Stimulated activated CD8-positive, alpha-beta memory T cell treated with anti-CD3 and anti-CD28 coated beads, Interleukin-4, amount 100 ng/mL, for 24 hours (primary cell): Measurements from ENCODE around the gene GPR3.
"Not testable (repeated sequence)": the region's sequence is repeated elsewhere in the genome, so short reads cannot be mapped to it uniquely, and the experiment has no call there.

Source experiments
- DNase-seq: peaks from one replicate; pipeline ENCODE4 v3.0.0-alpha.2; 2020; ENCODE audit warnings: low read depth

Gene GPR3

DNA sequence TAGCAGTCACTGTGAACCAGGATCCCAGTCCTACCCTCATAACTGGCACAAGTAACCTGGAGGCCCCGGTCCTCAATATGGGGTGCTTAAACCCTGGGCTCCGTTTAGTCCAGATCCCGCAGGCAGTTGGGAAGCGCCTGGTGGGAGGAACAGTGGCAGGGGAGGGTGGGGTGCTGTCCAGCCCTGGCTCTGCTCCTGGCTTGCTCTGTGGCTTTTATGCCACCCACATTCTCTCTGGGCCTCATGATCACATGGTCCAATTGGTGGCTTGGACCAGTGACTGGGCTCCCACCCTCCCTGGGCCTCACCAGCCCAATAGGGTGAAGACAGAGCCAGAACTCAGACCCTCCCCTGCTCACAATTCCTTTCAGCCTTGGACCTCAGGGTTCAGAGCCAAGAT, 12.2 kb upstream of the GPR3 start:
- no peak for DNase-seq

GRCh38 chr1:27380766-27381733, 11.4 kb upstream of the GPR3 start:
- DNase-seq: no peak

GRCh38 chr1:27381969-27382762, 10.3 kb upstream of the GPR3 start:
- DNase-seq: no peak

GRCh38 chr1:27383039-27383605, 9.3 kb upstream of the GPR3 start, which contains the start of gene CD164L2:
Gene CD164L2 (minus strand): TSS chr1:27383333. CDS start chr1:27383239, 94 bp downstream.
- no peak for DNase-seq

- DNase-seq: no peak
Measured at GRCh38 chr1:27383661-27384060, 8.8 kb upstream of the GPR3 start.

DNA sequence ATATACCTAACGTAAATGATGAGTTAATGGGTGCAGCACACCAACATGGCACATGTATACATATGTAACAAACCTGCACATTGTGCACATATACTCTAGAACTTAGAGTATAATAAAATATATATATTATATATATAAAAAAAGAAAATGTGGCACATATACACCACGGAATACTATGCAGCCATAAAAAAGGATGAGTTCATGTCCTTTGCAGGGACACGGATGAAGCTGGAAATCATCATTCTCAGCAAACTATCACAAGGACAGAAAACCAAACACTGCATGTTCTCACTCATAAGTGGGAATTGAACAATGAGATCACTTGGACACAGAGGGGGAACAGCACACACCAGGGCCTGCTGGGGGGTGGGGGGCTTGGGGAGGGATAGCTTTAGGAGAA, 7.6 kb upstream of the GPR3 start:
- not testable (repeated sequence) for DNase-seq

DNA sequence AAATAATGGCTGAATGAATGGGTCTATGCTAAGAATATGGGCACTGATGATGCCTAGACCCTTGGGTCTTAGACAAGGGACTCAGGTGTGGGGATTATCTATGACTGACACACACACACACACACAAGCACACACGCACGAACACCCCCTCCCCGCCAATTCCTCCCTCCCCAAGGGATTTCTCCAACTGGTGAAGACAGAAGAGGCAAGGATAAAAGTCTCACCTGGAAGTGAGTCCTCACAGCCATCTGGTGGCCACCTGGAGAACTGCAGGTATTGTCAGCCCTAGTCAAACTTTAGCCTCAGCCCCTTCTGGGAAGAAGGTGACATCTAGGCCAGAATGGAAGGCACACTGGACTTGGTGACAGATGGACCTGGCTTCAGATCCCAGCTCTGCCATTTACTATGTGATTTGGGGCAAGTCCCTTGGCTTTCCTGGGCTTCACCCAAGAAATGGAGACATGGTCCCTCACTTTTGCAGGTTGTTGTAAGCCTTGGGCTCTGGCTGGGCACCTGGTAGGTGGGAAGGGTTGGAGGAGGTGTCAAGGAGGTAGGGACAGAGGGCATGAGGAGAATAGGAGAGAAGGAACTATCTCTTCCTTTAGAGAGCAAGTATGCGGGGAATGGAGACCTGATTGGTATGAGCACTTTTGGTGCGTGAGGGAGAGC, 4.0 kb upstream of the GPR3 start:
- DNase-seq: peak; percentile 55

- no peak for DNase-seq
Measured at GRCh38 chr1:27391511-27392095, 819 bp upstream of the GPR3 start.

GRCh38 chr1:27392778-27393635, 585 bp downstream of the GPR3 start:
- DNase-seq: no peak

DNA sequence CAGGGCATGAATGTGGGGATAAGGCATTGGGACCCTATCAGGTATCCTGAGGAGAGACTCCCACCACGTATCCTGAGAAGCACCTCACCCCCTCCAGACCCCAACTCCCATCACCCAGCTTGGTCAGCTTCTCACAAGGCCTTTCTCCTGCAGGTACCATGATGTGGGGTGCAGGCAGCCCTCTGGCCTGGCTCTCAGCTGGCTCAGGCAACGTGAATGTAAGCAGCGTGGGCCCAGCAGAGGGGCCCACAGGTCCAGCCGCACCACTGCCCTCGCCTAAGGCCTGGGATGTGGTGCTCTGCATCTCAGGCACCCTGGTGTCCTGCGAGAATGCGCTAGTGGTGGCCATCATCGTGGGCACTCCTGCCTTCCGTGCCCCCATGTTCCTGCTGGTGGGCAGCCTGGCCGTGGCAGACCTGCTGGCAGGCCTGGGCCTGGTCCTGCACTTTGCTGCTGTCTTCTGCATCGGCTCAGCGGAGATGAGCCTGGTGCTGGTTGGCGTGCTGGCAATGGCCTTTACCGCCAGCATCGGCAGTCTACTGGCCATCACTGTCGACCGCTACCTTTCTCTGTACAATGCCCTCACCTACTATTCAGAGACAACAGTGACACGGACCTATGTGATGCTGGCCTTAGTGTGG, 1.3 kb downstream of the GPR3 start:
- no peak for DNase-seq

DNA sequence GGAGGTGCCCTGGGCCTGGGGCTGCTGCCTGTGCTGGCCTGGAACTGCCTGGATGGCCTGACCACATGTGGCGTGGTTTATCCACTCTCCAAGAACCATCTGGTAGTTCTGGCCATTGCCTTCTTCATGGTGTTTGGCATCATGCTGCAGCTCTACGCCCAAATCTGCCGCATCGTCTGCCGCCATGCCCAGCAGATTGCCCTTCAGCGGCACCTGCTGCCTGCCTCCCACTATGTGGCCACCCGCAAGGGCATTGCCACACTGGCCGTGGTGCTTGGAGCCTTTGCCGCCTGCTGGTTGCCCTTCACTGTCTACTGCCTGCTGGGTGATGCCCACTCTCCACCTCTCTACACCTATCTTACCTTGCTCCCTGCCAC, 1.8 kb downstream of the GPR3 start:
- DNase-seq: no peak

- DNase-seq: no peak
Measured at GRCh38 chr1:27394925-27395324, 2.5 kb downstream of the GPR3 start.

GRCh38 chr1:27395441-27396195, 3.2 kb downstream of the GPR3 start:
- peak; percentile 63 for DNase-seq

GRCh38 chr1:27397110-27397509, 4.7 kb downstream of the GPR3 start:
- no peak for DNase-seq

DNA sequence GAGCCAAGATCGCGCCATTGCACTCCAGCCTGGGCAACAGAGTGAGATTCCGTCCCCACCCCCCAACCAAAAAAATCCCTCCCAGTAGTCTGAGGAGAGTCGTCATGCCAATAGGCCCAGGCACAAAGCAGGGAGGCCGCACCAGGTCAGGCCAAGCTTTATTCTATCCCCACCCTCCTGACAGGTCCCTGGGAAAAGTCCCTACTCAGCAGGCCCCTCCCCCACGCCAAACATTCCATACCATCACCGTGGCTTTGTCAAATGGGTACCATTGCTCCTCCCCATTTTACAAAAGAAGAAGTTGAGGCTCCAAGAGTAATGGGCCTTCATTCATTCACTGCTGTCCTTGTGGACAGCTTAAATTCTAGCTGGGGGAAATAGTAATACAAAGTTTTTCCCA, 5.3 kb downstream of the GPR3 start:
- DNase-seq: no peak

DNA sequence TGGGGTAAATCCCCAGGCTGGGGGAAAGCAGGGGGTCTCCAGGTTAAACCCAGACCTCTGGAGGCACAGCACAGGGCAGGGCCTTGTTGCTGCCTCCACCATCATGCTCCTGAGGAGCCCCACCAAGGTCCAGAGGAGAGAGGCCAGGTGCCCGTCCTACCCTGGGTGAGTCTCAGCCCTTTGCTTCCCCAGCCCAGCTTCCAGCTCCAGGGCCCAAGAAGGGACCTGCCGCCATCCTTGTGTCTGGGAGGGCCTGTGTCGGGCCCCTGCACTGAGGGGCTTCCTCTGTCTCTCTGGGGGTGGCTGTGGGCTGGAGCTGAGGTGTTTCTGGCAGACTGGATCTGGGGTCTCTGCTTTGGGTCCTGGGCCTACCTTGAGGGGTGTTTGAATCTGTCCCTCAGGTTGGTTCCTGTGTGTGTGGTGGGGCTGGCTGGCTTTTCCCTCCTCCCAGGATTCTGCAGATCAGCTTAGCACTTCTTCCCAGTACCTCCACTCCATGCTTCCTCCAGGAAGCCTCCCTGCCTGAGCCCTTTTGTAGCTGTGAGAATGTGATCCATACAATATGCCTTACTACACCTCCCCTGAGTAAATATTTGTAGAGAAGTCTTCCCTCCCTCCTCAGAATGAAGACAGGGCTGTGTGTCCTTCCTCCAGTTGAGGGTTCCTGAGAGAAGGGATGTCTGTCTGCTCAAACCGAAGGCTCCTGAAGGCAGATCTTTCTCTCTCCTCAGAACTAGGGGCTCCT, 6.2 kb downstream of the GPR3 start:
- no peak for DNase-seq

DNA sequence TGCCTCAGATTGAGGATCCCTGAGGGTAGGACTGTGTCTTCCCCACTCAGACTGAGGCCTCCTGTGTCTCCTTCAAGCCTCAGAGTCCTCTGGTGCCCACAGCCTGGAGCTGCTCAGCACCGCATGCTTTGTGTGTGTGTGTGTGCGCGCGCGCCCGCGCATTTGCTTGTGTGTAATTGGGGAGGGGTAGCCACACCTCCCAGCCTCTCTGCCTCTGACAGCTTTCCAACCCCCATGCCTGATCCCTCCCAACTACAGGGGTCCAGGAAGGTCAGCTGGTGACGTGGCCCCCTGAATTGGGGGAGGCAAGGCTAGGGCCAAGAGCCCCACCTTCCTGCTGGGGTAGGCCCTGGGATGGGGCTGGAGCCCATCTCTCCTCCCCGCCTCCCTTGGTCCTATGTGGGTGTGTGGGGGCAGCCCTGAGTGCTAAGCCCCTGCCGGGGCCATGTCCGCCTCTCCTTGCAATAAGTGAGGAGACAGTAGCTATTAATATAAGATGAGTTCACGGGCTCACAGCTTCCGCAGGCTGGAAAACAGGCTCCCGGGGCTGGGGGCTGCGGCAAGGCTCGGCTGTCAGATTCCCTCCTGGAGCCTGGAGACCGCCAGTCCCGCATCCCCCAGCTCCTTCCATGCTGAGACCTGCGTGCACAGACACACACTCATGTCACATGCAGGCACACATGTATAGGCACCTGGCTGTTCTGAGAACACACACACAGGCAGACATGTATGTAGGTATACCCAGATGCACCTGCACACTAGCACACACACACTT, 7.0 kb downstream of the GPR3 start:
- no peak for DNase-seq
